ENCODE results near the gene SLC25A34.

SLC25A34 gene

DNA sequence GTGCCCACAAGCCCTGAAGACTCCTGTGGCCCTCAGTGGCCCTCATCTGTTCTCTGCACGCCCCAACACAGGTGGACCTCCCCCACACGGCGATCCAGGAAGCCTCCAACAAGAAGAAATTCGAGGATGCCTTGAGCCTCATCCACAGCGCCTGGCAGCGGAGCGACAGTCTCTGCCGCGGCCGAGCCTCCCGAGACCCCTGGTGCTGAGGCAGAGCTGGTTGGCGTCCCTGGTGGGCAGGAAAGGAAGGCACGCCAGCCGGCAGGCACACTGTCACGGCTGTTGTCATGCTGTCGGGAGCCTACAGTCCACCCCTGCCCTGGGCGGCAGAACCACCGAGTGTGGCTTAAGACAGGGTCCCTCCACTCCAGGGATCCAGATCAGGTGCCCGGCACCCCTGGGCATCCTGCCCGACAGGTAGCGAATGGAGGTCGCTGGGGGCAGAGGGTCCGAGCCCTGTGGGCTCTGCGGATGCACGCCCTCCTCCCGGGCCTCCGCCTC is 2.3 kb upstream of the SLC25A34 start:
- no peak for DNase-seq

GRCh38 chr1:15734296-15734695 is 1.8 kb upstream of the SLC25A34 start:
- DNase-seq = no peak

DNA sequence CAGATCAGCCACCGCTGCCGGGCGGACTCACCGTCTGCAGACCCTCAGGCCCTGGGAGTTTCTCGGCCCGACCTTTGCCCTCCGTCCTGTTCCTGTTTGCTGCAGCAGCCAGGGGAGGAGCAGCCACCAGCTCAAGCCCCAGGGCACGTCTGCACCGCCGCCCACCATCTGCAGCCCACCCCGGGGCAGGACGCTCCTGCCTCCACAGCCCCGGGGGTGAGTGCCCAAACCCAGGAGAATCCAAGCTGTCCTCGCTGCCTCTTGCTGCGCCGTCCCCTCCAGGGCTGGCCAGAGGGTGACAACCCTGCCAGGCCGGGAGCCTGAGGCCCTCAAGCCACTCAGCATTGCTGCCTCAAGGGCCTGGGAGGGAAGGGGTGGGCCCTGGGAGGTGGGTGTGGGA is 1.2 kb upstream of the SLC25A34 start:
- DNase-seq = no peak

GRCh38 chr1:15735304-15736037 is 587 bp upstream of the SLC25A34 start:
- no peak for DNase-seq

DNA sequence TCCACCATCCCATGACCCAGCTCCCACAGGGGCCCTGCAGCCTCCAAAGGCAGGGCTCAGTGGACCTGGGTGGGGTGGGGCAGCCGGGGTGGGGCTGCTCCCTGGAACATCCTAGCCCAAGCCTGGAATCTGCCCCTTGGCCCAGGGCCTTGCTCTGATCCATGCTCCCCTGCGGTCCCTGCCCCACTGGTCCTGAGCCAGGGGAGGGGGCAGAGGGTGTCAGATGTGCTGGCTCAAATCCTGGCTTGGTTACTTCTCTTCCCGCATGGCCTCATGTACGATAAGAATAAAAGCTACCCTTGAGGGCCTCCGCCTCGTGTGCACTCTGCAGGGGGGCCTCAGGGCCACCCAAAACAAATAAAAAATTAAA is 819 bp downstream of the SLC25A34 start:
- DNase-seq = no peak

GRCh38 chr1:15737324-15738319 is 1.6 kb downstream of the SLC25A34 start:
- DNase-seq = no peak

DNA sequence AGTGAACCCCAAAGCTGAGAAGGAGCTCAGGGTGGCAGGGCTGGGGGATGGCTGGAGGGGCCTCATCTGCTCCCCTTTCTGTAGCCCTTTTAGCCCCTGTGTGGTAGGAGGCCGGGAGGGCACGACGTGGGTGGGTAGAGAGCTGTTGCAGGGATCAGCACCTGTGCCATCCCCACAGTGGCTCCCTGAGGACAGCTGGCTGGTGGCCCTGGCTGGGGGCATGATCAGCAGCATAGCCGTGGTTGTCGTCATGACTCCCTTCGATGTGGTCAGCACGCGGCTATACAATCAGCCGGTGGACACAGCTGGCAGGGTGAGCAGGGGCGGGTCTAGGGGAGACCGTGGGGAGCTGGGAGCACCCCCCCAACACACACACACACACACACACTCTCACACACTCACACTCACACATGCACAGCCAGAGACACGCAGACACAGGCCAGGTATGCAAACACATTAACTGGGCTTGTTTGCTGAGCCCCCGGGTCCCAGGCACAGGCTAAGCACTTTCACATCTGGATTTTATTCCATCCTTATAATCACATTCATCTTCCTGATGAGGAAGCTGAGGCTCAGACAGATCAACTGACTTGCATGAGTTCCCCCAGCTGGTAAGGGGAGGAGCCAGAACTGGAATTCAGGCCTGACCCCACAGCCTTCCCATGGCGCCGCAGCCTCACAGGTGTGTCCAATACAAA is 2.5 kb downstream of the SLC25A34 start:
- DNase-seq = peak; percentile 52

GRCh38 chr1:15739259-15739658 is 3.2 kb downstream of the SLC25A34 start:
- DNase-seq = no peak

DNA sequence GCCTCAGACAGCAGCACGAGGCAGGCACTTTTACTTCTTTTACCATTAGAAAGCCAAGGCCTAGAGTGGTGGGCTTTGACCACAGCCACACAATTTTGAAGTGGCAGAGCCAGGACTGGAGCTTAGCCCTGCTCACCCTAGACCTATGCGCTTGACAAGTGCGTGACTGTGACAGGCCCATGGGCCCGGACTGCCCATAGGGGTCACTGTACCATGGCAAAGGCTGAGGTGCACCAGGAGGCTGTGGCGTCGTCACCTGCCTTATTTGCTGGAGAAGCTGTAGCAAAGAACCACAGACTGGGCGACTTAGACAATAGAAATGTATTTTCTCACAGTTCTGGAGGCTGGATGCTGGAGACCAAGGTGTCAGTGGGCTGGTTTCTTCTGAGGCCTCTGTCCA is 3.7 kb downstream of the SLC25A34 start:
- DNase-seq = no peak

DNA sequence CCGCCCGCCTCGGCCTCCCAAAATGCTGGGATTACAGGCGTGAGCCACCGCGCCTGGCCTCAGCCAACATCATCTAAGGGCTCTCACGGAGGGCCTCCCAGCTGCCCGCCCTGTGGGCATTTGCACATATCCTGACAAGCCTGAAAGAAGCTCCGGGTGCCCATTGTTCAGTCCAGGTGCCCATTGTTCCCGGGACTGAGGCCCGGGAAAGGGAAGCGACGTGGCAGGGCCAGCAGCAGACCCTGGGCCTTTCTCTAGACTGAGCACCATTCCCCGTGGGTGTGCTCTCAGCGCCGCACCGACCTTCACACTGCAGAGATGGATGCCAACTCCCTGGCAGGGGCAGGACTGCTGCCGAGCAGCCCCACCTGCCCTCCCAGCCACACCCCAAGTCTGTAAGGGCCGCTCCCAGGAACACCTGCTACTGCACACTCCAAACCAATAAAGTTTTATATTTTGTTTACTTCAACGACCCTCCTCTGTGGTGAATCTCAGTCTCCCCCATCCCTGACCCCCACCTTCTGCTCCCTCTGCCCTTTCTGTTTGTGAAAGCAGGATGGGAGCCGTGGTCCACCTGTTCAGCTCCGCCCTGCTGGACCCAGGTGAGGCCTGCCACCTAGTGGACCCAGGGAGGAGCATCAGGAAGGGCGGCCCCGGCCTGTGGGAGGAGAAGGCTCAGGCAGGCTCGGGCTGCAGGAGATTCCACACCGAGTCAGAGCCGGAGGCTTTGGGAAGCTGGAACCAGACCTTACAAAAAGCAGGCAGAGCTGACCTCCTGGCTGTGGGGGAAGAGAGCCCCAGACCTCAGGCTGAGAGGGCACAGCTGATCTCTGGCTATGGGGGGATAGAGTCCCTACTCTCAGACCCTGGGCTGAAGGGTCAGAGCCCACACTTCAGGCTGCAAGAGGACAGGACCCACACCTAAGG is 5.1 kb downstream of the SLC25A34 start:
- peak; percentile 85 for DNase-seq

DNA sequence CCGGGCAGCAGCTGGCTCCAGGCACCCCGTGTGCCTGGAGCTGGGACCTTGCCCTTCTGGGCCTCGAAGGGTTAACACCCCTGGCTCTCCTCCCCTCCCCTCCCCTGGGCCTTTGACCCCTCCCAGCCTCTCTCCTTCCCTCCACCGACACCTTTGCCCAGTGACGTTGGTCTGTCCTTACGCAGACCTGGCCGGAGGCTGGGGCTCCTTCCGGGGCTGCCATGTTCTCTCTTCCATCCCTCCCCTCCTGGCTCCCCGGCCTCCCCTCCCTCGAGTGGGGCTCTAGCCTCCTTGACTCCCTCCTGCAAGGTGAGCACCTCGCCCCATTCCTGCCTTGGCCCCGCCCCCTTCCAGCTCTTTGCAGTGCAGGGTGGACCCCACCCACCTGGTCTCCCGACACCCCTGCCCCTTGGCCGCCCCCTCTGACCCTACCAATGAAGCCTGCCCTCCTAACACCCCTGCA is 6.3 kb downstream of the SLC25A34 start, which contains the start of gene TMEM82:
Gene TMEM82, plus strand, starts transcription at position 161 of the 463 bp plus-strand sequence. Its CDS starts 61 bp downstream, at position 222.
- DNase-seq = no peak

DNA sequence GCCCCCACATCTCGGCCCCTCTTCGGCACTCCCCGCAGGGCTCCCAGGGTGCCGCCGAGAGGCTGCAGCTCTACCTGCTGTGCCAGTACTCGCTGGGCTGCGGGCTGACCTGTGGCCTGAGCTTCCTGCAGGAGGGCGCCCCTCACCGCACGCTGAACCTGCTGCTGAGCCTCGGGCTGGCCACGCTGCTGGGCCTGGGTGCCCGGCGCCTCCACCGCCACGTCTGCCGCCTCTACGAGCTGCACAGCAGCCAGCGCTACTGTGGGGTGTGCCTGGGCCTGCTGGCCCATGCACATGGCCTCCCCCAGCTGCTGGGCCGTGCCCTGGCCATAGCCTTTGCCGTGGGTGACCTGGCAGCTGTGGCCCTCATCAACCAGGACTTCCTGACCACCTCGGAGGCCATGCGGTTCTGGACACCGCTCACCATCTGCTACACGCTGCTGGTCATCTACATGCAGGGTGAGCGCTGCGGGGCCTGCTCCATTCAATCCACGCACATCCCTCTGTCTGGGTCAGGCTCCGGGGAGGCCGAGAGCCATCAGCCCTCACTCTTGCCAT is 8.1 kb downstream of the SLC25A34 start:
- no peak for DNase-seq

DNA sequence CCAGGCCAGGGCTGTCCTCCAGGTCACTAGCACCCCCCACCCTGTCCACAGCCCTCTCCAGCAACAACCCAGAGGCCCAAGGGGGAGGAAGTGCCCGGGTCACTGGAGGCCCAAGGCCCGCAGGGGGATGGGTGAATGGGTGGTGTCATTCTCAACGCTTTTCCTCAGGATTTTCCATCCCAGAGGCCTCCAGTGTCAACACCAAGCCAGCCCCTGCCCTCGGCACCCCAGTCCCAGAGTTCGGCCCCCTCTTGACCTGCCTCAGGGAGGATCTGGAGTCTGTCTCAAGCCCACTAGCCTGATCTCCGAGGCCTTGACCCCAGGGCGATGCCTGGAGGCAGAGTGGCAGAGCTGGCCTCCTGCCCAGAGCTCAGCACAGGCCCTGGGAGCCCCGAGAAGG is 11.3 kb downstream of the SLC25A34 start:
- no peak for DNase-seq

- no peak for DNase-seq
These were observed 12.2 kb downstream of the SLC25A34 start for GRCh38 chr1:15748264-15748663.

GRCh38 chr1:15748690-15749398 is 12.8 kb downstream of the SLC25A34 start:
- DNase-seq = no peak

- DNase-seq = no peak
These were observed 13.6 kb downstream of the SLC25A34 start for GRCh38 chr1:15749399-15750291.

GRCh38 chr1:15750924-15751323 is 14.9 kb downstream of the SLC25A34 start:
- no peak for DNase-seq

- DNase-seq = no peak
These were observed 15.7 kb downstream of the SLC25A34 start for GRCh38 chr1:15751717-15752116.

DNA sequence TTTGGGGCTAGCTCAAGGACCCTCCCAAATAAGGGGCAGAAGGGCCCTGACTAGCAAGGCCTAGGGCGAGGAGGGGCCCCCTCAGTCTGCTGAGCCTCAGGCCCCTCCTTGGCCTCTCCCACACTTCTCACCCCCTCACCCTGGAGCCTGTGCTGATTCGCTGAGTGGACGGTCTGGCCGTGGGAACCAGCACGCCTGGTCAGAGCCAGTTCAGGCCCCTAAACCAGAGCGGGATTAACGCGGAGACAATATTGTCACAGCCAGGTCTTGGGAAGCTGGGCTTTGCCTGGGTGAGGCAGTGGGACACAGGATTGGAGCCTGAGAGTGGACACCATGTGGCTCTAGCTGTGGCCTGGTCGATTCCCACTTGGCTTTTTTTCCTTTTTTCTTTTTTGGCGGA is 17.7 kb downstream of the SLC25A34 start:
- no peak for DNase-seq

Data from NCI-H69 (cell line).